Dermis blood vessel endothelial cell (primary cell): ENCODE measurements around the gene KLF7. TPM values are rescaled to one million over a fixed set of nuclear protein-coding genes. Genes with fewer than 3 reads are reported as not detected.

Source experiments
- DNase-seq: peaks from one replicate; pipeline ENCODE4 v3.0.0; 2010
- total RNA-seq: library from RNA; depleted of rRNA; stranded (reverse); fragments of >200 nt; gene quantifications from 2 replicates; pipeline ENCODE4 v1.2.3, GENCODE V29; 2014

Gene KLF7
- total RNA-seq, 1 donor from 2014 or later: 14.0 TPM

GRCh38 chr2:207088839-207089238 is 76.9 kb downstream of the KLF7 start:
- DNase-seq: no peak

GRCh38 chr2:207088276-207088675 is 77.5 kb downstream of the KLF7 start:
- no peak for DNase-seq

DNA sequence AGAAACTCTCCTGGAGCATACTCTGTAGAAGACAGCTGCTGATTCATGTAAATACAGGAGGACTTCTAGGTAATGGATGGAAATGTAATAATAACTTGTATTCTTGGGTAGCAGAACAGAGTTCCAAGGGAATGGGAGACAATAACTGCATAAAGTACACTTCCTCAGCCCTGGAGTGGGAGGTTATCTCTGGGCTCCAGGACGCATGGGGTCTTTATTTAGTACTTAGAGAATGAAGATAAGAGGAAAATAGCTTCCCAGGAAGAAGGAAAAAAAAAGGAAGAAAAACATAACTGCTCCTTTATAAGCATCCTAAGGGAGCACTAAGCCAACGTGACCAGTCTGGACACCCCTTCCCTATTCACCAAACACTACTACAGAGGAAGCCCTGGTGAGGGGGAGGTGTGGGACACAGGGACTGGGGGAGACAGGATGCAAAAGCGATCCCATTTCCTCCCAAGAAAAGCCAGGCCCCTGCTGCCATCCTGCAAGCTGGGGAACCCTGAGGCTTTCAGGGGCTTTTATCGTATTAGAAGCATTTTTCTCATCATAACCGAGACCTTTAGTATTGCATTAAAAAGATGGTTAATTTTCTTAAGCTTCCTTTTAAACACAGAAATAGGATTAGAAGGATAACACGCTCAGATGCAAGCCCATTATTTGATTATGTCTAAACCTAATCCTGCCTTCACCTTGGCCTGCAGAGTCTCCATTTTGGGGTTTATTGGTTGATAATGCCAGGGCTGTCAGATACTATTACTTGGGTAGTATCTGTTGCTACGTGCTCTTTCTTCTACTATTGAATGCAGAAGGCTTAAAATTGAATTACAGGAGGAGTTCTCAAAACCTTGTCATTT is 78.5 kb downstream of the KLF7 start:
- no peak for DNase-seq

DNA sequence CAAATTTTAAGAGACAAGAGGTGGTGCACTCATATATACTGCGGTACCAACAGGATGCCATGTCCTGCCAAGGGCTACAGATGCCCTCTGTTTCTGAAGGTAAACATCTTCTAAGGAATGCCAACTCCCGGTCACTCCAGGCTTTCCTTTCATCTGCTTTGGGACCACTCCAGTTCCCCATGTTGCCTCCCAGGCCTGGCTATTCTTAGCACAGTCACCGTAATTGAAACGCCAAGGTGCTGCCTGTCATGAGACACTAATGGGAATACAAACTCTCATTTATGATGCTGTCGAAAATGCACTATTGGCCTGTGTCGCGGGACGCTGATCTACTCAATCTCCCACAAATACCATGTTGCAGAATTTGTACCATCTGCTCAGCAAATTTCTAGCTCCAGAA is 79.6 kb downstream of the KLF7 start:
- no peak for DNase-seq

DNA sequence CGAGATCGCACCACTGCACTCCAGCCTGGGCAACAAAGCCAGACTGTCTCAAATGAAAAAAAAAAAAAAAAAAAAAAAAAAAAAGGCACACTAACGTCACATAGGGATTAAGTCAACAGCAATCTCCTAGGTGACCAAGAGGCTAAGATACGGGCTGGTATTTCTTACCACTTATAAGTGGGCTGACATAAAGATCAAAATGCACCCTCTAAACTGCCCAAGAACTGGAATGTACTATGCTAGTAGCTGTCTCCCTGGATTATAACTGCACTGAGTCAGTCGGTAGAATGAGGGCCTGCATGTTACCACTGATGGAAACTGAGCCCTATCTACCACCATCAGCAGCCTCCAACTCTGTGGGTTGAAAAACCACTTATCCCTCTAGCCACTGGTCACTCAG is 80.6 kb downstream of the KLF7 start:
- no peak for DNase-seq

DNA sequence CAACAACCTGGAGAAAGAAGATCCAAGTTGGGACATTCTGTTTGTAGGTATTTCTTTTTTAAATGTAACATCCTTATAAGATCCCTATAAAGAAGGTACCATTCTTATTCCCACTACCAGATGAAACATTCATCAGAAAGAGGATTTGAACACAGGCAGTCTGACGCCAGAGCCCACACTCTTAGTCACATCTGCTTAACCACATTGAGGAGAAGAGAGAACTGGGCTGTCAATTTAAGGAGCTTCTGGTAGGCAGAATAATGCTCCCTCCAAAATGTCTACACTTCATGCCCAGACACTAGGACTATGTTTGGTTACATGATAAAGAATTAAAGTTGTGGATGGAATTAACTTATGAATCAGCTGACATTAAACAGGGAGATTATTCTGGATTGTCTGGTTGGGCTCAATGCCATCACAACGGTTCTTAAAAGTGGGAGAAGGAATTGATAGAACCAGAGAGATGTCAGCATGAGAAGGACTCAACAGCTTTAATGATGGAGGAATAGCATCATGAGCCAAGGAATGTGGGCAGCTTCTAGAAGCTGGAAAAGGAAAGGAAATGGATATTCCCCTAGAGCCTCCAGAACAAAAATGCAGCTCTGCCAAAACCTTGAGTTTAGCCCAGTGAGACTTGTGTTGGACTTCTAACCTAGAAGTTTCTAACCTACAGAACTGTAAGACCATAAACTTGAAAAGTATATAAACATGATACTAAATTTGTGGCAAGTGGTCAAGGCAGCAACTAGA is 82.2 kb downstream of the KLF7 start:
- DNase-seq: no peak

DNA sequence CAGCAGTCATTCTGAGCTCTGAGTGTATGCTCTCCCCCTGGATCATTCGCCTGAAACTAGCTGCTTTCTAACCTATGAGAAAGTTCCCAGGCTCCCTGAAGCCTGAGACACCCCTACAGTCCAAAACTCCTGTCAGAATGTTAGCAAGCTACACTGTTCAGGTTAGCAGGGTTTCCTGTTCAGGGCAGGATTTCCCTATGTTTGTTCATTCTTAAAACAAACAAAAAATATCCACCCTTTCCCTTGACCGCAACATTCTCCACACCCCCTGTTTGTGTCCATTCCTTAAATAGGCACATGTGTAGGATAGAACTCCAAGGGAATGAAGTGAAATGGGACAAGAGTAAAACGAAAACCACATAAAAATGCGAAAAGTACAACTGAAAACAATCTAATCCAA is 83.1 kb downstream of the KLF7 start:
- DNase-seq: peak; percentile 63

- no peak for DNase-seq
These were observed 87.5 kb downstream of the KLF7 start for GRCh38 chr2:207078186-207078798.

DNA sequence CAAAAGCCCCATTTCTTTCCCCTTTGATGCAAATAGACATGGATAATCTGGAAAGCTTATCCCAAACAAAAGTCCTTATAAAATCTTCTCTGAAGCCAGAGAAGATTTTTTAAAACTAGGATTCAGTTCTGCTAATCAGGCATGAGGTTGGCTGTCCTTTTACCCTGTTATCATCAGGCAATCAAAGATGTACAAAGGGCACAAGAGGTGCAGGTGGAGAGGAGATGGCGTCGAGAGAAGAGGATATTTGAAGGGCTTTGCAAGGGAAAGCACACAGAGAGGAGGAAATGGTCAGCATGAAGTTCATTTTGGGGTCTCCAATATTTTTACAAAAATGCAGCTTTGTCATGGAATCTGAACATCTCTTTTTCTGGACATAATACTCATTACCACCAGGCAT is 88.5 kb downstream of the KLF7 start:
- DNase-seq: no peak

DNA sequence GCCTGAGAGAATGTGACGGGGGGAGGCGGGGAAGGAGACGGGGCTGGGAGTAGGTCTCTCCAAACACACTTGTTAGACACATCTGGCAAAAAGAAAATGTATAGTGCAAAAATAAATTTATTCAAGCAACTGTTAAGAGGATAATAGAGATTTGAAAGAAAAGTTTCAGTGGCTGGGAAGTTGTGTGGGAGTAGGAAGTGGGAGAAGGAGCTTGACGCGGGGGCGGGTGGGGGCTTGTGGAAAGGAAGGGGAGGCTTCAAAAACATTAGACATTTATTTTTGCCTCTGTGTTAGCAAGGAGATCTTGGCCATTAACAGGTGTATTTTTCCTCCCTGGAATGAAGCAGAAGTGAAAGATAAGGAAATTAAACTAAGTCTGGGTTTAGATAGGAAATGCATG is 90.3 kb downstream of the KLF7 start:
- DNase-seq: no peak

- DNase-seq: peak; percentile 65
These were observed 91.7 kb downstream of the KLF7 start for GRCh38 chr2:207073801-207074678.

DNA sequence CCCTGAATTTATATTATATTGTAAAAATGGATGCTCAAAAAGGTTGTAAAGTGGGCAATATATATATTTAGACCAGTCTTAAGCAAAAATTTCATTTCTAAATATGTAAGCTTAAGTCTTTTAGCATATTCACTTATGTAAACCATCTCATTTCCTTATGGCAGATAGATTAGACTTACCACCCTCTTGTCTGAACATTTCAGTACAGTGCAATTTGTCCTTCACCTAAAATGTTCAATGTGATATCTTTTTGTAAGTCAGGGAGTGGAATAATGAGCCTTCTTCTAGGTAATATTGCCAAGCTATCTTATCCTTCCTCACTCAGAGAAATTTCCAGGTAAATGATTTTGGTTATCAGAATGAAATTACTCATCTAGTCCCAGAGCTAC is 92.3 kb downstream of the KLF7 start:
- no peak for DNase-seq

GRCh38 chr2:207072571-207072970 is 93.2 kb downstream of the KLF7 start:
- DNase-seq: no peak

DNA sequence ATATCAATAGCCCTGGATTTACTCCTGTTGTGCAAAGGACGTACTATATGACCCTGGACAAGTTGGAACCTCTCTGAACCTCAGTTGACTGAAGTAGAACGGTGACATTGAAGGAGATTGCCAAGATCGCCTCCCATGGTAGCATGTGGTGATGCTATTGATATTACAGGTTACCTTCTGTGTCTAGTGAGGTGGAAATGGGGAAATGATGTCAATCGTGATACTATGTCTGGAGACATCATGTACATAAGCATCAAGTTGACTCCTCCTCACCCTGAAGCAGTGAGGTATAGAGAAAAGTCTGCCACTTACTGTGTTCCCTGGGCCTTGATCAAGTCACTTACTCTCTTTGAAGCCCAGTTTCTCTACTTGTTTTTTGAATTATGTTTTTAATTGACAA is 93.9 kb downstream of the KLF7 start:
- no peak for DNase-seq

- peak; percentile 78 for DNase-seq
These were observed 98.3 kb downstream of the KLF7 start for GRCh38 chr2:207067473-207067872.

DNA sequence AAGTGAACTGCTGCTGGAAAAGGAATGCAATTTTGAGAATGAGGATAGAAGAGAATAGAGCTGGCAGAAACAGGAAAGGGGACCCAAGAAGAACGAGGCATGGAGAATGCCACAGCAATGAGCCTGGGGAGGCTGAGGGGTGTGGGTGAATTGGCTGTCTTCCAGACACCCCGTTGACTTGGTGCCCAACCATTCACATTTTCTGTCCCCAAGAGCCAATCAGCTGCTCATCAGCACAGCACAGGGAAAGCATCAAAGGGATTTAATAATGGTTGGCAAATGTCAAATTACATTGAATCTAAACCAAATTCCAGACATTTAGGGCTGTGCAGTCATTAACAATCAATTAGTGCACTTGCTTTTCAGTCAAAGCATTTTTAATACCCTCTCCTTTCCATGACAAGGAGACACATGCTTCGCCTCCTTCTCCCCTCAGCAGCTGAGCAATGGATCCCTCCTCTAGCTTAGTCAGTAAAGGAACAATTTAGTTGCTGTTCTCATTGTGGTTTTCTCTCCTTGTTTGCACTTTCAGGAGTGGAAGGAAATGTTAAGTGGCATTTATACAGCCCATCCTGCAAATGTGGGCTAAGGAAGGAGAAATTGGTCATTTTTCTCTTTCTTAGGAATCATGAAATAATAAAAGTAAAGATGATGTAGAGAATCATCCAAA is 98.8 kb downstream of the KLF7 start:
- DNase-seq: no peak

DNA sequence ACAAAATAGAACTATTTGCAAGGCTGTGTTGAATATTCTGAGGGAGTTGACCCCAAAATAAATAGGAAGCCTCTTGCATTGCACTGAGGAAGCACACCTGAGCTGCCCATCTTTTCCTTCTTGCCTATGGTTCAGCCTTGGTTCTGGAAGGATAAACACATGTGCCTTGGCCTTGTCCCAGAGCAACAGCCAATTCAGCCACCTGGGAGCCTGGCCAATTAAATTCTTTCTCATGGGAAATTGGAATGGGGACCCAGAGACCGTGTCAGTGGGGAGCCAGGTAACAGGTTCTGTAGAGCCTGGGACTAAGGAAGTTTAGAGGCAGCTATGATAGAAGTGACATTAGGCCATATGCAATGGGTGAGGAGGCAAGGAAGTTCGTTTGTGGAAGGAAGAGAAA is 99.6 kb downstream of the KLF7 start:
- DNase-seq: no peak

- peak; percentile 85 for DNase-seq
These were observed 101.5 kb downstream of the KLF7 start for GRCh38 chr2:207064128-207064690.

- no peak for DNase-seq
These were observed 104.6 kb downstream of the KLF7 start for GRCh38 chr2:207061181-207061580.

DNA sequence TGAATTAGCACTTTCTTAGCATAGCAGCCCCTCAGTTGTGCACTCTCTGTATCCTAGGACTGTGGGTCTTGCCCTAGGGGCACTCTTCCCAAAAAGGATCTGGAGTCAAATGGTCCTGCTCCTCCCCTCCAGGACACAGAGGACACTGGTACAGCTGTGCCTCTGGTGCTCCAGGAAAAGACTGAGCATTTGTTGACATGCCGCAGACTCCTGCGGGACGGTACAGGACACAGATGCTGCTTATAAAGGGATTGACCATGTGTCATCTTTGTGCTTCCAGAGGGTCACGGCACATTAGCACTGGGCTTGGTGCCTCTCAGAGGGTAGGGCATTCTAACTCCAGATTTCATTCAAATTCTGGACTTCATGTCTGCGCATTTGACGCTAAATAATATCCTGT is 110.5 kb downstream of the KLF7 start:
- no peak for DNase-seq

DNA sequence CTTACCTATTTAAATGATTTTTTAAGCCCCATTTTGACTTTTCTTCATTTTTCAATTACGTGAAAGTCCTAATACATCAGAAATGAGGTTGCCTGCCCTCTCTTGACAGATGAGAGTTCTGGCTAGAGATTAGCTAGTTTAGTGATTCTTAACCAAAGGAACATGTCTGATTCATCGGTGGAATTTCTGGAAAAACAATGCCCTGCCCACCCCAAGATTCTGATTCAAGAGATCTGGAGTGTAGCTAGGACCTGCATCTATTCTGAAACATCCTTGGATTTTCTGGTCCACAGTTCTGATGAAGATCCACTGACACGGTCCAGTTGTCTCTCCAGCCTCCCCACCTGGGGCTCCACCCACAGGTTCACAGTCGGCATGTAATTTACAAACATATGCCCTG is 111.2 kb downstream of the KLF7 start:
- no peak for DNase-seq
